Measurements from ENCODE around the gene RNF157. TPM values are rescaled to one million over a fixed set of nuclear protein-coding genes. Genes with fewer than 3 reads are reported as not detected.

Gene RNF157
- total and polyA plus RNA-seq, 9 of the 15 experiments (the other 6 are each of a cell fraction or from before 2014, with no cell fraction given), result 8.1 to 31.7 (median 20.8) TPM

- Histone ChIP-seq H4K20me1 (replicated peaks; ENCODE audit: control insufficient read depth, insufficient read depth, low read length) (no peaks in the 10 kb centered on the region), H2AFZ (ENCODE audit: low read depth, low read length) (peak overlapping the region; percentile 84), H3K4me1 (replicated peaks in 1 of 2; ENCODE audit: control insufficient read depth in 2 of 2, insufficient read depth in 2 of 2, low read length in 2 of 2) (peaks cover 8 to 15% of the 10 kb centered on the region in 2 experiments; a peak in 4 of 5 replicates), H3K4me2 (ENCODE audit: insufficient read depth, low read length) (no peak overlapping the region), H3K36me3 (ENCODE audit: control insufficient read depth, insufficient read depth, low read length) (peaks cover 4% of the 10 kb centered on the region), H3K79me2 (ENCODE audit: control insufficient read depth, insufficient read depth, low read length) (peaks cover 14% of the 10 kb centered on the region), H3K4me3 (no peak overlapping the region), H3K9ac (ENCODE audit: insufficient read depth in 1 of 2, low read depth in 2 of 2, low read length in 2 of 2) (peak overlapping the region in 1 of 2 experiments; percentile 37; a peak in 1 of 4 replicates), H3K9me1 (ENCODE audit: control insufficient read depth, insufficient read depth, low read length) (no peaks in the 10 kb centered on the region), H3K9me3 (replicated peaks; ENCODE audit: control insufficient read depth, insufficient read depth, low read depth, low read length) (no peaks in the 10 kb centered on the region), H3K27me3 (ENCODE audit: control insufficient read depth in 2 of 2, insufficient read depth in 2 of 2, low read length in 2 of 2) (no peaks in the 10 kb centered on the region), H3K27ac (ENCODE audit: extremely low read depth, low read depth, low read length) (no peak overlapping the region; the same call in 2 of the 3 replicates)
- ChIA-PET CTCF (ENCODE audit: low intra/inter-chr PET ratio) (no interaction called here), POLR2A (interaction anchor here (0.7 to 3.5 kb wide), 7 partner anchors 8 to 23 kb away, joined by 3 to 15 read pairs (median 3); no protein-coding TSS in a partner anchor)
- intact Hi-C loops (cut with micrococcal nuclease), result no loop called here
- 75% methylated on average over 23 of the region's 23 CpGs for WGBS (ENCODE audit: insufficient coverage, low coverage, missing lambda C conversion rate)
- ATAC-seq, result no peak
- DNase-seq (ENCODE audit: extremely low read depth in 1 of 4, low spot score in 3 of 4), result no peak
- TF ChIP-seq HMG20B (CRISPR knock-in tag; IDR thresholded peaks at IDR 0.05) (no peak), RAD21 (CRISPR knock-in tag; conservative IDR thresholded peaks at IDR 0.05 in 1 of 2, IDR thresholded peaks at IDR 0.05 in 1 of 2) (peak in 1 of 2 experiments; percentile 17; a peak in 1 of 4 replicates), MAFG (tag; conservative IDR thresholded peaks at IDR 0.05) (peak; percentile 12; the same call in 1 of the 2 replicates), GABPA (tag; conservative IDR thresholded peaks at IDR 0.05; ENCODE audit: low read depth) (0 out of 2 replicates have a peak, but pooled peaks have one; percentile 18)
- no peak for FAIRE-seq
- in situ Hi-C loops (cut with MboI), result loop anchor here (5.0 kb wide), 1 partner anchor 64 kb away; no protein-coding TSS in a partner anchor
- BruUV-seq (replicated peaks), result no TSS peak
These were observed 21.3 kb upstream of the RNF157 start for GRCh38 chr17:76261421-76262215.
